Endodermal cell (in vitro differentiated cells): Measurements from ENCODE around the gene TAF1B. TPM values are rescaled to one million over a fixed set of nuclear protein-coding genes. Genes with fewer than 3 reads are reported as not detected.

Experiments used
- DNase-seq: peaks from one replicate; pipeline ENCODE4 v3.0.0-alpha.2; 2017
- H3K27ac ChIP-seq: 2 replicates; pipeline ENCODE4 v1.5.1; 2013; ENCODE audit warnings: mild to moderate bottlenecking, low read depth, low read length, moderate library complexity
- H3K27me3 ChIP-seq: 2 replicates; pipeline ENCODE4 v1.6.1; 2013; ENCODE audit warnings: mild to moderate bottlenecking, low read length, moderate library complexity; ENCODE audit not compliant: insufficient read depth, control insufficient read depth, poor library complexity, severe bottlenecking
- H3K36me3 ChIP-seq: 2 replicates; pipeline ENCODE4 v1.7.0; 2013; ENCODE audit warnings: mild to moderate bottlenecking, low read length, moderate library complexity; ENCODE audit not compliant: control insufficient read depth, insufficient read depth
- H3K4me1 ChIP-seq: one replicate; pipeline ENCODE4 v1.7.0; 2013; ENCODE audit warnings: low read length; ENCODE audit not compliant: control insufficient read depth, insufficient read depth
- H3K4me3 ChIP-seq: 2 replicates; pipeline ENCODE4 v1.5.1; 2013; ENCODE audit warnings: mild to moderate bottlenecking, low read length, moderate library complexity
- H3K9ac ChIP-seq: 2 replicates; pipeline ENCODE4 v1.6.1; 2013; ENCODE audit warnings: mild to moderate bottlenecking, low read length, moderate library complexity; ENCODE audit not compliant: poor library complexity, severe bottlenecking; ENCODE audit errors: extremely low read depth
- H3K9me3 ChIP-seq: 2 replicates; pipeline ENCODE4 v1.6.1; 2013; ENCODE audit warnings: mild to moderate bottlenecking, low read length, moderate library complexity; ENCODE audit not compliant: control insufficient read depth
- H3K27ac Mint-ChIP-seq: 2 replicates; pipeline ENCODE4 v1.8.0; 2020; ENCODE audit warnings: mixed read lengths
- H3K27me3 Mint-ChIP-seq: 2 replicates; pipeline ENCODE4 v1.8.0; 2021; ENCODE audit warnings: mild to moderate bottlenecking, mixed read lengths; ENCODE audit not compliant: insufficient read depth
- H3K36me3 Mint-ChIP-seq: 2 replicates; pipeline ENCODE4 v1.8.0; 2020; ENCODE audit warnings: low read depth, mixed read lengths
- H3K4me1 Mint-ChIP-seq: 2 replicates; pipeline ENCODE4 v1.8.0; 2020; ENCODE audit warnings: mixed read lengths
- H3K4me3 Mint-ChIP-seq: 2 replicates; pipeline ENCODE4 v1.8.0; 2020; ENCODE audit warnings: mild to moderate bottlenecking, moderate library complexity, mixed read lengths
- H3K9me3 Mint-ChIP-seq: 2 replicates; pipeline ENCODE4 v1.8.0; 2020; ENCODE audit warnings: mild to moderate bottlenecking, mixed read lengths
- WGBS, 2 experiments: methylation state at CpG; one replicate each; pipeline versions ENCODE4 v1.1.5 to v1.1.7; 2013; ENCODE audit warnings: missing lambda C conversion rate in 2 of 2, mixed read lengths in 1 of 2; ENCODE audit not compliant: insufficient coverage in 1 of 2, insufficient read length in 1 of 2; 5-methylcytosine and 5-hydroxymethylcytosine counted together
- total RNA-seq, 2 donors: library from RNA; stranded (reverse); fragmentation: NEBNext Ultra II Directional in 1 of 2; extraction: Animal tissue kit (Norgen Biotek cat#: 25700) in 1 of 2; gene quantifications; 2 replicates in 1 of 2; 3 replicates in 1 of 2; pipeline ENCODE4 v1.2.1, GENCODE V29; 2021
- TF ChIP-seq, protein P1 (sequence below): fragments of 200-600 bp; sonication (generic); conservative IDR thresholded peaks from 2 replicates; pipeline ENCODE4 v1.5.0; 2021; ENCODE audit warnings: antibody characterized with exemption, mild to moderate bottlenecking

The TAF1B gene
- total RNA-seq, 2 donors from 2014 or later = 36.2 to 41.9 TPM

DNA sequence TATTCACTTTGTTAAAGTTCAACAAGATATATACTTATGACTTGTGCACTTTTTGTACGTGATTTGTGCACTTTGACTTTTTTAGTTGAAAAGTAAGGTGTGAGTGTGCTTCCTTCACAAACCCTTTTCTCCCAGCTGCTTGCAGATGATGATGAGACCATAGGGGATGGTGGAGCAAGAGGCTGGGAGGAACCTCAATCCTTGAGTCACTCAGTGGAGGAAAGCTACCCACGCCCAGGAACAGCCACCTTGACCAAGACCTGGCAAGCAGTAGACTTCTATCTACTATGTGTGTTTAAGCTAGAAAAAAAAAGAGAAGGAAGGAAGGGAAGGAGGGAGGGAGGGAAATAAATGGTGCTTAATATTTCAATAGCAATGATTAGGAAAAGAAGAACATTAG is 25.2 kb upstream of the TAF1B start:
- TF ChIP-seq, protein P1, sequence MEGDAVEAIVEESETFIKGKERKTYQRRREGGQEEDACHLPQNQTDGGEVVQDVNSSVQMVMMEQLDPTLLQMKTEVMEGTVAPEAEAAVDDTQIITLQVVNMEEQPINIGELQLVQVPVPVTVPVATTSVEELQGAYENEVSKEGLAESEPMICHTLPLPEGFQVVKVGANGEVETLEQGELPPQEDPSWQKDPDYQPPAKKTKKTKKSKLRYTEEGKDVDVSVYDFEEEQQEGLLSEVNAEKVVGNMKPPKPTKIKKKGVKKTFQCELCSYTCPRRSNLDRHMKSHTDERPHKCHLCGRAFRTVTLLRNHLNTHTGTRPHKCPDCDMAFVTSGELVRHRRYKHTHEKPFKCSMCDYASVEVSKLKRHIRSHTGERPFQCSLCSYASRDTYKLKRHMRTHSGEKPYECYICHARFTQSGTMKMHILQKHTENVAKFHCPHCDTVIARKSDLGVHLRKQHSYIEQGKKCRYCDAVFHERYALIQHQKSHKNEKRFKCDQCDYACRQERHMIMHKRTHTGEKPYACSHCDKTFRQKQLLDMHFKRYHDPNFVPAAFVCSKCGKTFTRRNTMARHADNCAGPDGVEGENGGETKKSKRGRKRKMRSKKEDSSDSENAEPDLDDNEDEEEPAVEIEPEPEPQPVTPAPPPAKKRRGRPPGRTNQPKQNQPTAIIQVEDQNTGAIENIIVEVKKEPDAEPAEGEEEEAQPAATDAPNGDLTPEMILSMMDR = no peak
- peaks cover 13% of the 10 kb centered on the region for H3K4me1 Mint-ChIP-seq
- no peak overlapping the region for H3K4me3 Mint-ChIP-seq
- H3K27ac Mint-ChIP-seq = no peak overlapping the region
- 96% methylated on average over 2 of the region's 2 CpGs; no CpG with 5 or more reads in 1 of the 2 experiments for WGBS, 2 experiments
- H3K27ac ChIP-seq = no peak overlapping the region
- no peaks in the 10 kb centered on the region for H3K27me3 ChIP-seq
- no peaks in the 10 kb centered on the region for H3K36me3 Mint-ChIP-seq
- H3K36me3 ChIP-seq = no peaks in the 10 kb centered on the region
- H3K9me3 Mint-ChIP-seq = no peaks in the 10 kb centered on the region
- no peak for DNase-seq
- H3K27me3 Mint-ChIP-seq = peaks cover 23% of the 10 kb centered on the region
- H3K4me1 ChIP-seq = peaks cover 3% of the 10 kb centered on the region
- H3K4me3 ChIP-seq = no peak overlapping the region
- no peak overlapping the region for H3K9ac ChIP-seq
- no peaks in the 10 kb centered on the region for H3K9me3 ChIP-seq

DNA sequence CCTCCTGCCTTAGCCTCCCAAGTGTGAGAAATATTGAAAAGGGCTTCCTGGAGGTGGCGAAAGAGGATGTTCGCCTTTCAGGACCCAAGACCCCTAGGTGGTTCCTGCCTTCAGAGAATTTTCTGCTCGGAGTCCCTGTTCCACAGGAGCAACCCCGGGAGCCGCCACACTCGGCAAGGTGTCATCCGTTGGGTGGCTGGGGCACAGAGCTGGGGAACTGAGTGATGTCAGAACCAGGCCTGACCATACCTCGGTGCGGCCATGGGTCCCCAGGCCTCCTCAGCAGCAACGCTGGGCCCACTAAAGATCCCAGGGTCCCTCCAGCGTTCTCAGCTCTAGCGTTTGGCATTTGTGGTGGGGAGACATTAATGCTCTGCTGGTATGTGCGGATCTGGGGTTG is 23.7 kb upstream of the TAF1B start:
- H3K36me3 Mint-ChIP-seq = no peaks in the 10 kb centered on the region
- Histone ChIP-seq H3K4me3 (no peak overlapping the region), H3K4me1 (peaks cover 3% of the 10 kb centered on the region), H3K27ac (no peak overlapping the region), H3K27me3 (no peaks in the 10 kb centered on the region), H3K9ac (no peak overlapping the region), H3K9me3 (no peaks in the 10 kb centered on the region), H3K36me3 (no peaks in the 10 kb centered on the region)
- DNase-seq = no peak
- no peaks in the 10 kb centered on the region for H3K9me3 Mint-ChIP-seq
- peak overlapping the region; percentile 78 for H3K27ac Mint-ChIP-seq
- H3K4me3 Mint-ChIP-seq = no peak overlapping the region
- TF ChIP-seq, protein P1 = no peak
- 93 to 97% methylated on average over 9 to 13 of the region's 13 CpGs for WGBS, 2 experiments
- H3K27me3 Mint-ChIP-seq = peaks cover 23% of the 10 kb centered on the region
- H3K4me1 Mint-ChIP-seq = peaks cover 13% of the 10 kb centered on the region

- H3K27ac Mint-ChIP-seq = peak overlapping the region; percentile 78
- Histone ChIP-seq H3K9me3 (no peaks in the 10 kb centered on the region), H3K36me3 (no peaks in the 10 kb centered on the region), H3K4me3 (no peak overlapping the region), H3K9ac (no peak overlapping the region), H3K27ac (no peak overlapping the region), H3K27me3 (no peaks in the 10 kb centered on the region), H3K4me1 (peaks cover 3% of the 10 kb centered on the region)
- H3K4me3 Mint-ChIP-seq = no peak overlapping the region
- peak; percentile 75 for DNase-seq
- TF ChIP-seq, protein P1 = no peak
- H3K4me1 Mint-ChIP-seq = peaks cover 13% of the 10 kb centered on the region
- H3K36me3 Mint-ChIP-seq = no peaks in the 10 kb centered on the region
- peaks cover 23% of the 10 kb centered on the region for H3K27me3 Mint-ChIP-seq
- WGBS, 2 experiments = 88 to 91% methylated on average over 13 to 32 of the region's 32 CpGs
- H3K9me3 Mint-ChIP-seq = no peaks in the 10 kb centered on the region
These were observed 23.0 kb upstream of the TAF1B start for GRCh38 chr2:9820020-9820973.
